Amniotic epithelial cell (primary cell): ENCODE measurements around the gene ZRANB1.
"Not testable (repeated sequence)": the region's sequence is repeated elsewhere in the genome, so short reads cannot be mapped to it uniquely, and the experiment has no call there.

Experiments
- DNase-seq: peaks from one replicate; pipeline ENCODE4 v3.0.0-alpha.2; 2010; ENCODE audit warnings: low read depth

The ZRANB1 gene

DNA sequence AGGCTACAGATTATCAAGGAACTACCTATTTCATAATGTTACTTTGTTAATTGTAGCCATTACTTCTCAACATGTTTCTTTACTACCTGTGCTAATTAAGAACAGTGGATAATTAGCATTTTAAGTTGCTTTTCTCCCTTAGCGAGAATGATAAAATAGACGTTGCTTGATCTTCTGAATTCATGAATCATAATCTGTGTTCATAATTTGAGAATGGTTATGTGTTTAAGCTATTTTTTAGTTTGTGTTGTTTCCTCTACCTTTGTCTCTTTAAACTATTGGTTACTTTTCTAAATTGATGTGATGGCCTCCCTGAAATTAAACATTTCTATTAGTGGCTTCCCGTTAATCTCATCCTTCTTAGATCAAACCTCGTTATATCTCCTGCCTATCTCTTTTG, at the start of gene ZRANB1:
ZRANB1 (plus strand) TSS at position 301 of the 400 bp plus-strand sequence. CDS start 371 bp downstream, outside the sequence.
- no peak for DNase-seq

DNA sequence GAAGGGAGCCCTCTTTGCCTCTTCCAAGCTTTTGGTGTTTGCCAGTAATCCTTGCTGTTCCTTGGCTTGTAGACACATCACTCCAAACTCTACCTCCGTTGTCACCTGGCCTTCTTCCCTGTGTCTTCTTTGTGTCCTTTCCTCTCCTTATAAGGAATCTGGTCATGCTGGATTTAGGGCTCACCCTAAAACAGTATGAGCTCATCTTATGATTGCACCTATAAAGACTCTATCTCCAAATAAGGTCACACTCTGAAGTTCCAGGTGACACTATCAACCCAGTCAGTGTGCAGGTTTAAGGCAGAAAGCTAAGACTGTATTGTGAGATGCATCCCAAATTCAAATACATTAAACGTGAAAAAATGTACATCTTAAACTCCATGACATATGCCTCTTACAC, 49.0 kb upstream of the ZRANB1 start:
- no peak for DNase-seq

DNA sequence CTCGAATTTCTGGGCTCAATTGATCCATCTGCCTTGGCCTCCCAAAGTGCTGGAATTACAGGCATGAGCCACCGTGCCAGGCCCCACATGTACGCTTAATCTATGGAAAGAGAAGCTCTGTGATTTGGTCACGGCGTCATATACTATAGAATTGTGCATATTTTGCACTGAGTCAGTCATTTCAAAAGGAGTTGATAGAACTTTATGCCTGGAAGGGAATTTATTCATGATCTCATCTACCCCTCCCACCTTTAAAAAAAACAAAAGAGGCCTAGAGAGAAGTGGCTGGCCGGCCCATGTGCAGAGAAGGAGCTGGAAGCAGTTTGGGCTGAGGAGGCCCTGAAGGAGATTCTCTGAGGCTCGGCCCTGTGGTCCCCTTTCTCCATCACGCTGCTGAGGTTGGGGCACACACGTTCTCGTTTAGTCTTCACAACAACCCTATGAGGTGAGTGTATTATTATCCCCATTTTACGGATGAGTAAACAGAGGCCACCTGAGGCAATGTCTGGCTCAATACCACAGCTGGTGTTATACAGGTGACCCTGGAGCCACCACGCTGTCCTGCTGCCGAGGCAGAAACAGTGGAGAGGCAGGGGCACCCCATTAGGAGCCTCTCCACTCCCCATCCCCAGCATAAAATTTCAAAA, 47.2 kb upstream of the ZRANB1 start:
- DNase-seq, result no peak

DNA sequence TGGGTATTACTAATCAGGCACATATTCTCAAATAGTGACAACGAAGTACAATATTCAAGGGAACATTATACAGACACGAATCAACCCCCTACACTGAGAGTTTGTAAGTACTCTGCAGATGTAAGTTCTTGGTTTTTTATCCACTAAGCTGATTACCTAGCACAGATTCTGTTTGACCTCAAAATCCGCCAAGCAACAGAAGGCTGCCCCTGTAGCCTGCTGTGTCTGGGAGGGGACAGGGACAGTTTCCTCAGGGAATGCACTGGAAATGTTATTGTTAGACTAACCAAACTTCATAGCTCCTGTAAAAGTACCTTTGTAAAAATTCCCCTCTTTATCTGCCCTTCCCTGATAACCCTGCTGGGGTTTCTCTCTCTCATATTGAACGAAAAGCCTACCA, 45.2 kb upstream of the ZRANB1 start:
- DNase-seq, result no peak

DNA sequence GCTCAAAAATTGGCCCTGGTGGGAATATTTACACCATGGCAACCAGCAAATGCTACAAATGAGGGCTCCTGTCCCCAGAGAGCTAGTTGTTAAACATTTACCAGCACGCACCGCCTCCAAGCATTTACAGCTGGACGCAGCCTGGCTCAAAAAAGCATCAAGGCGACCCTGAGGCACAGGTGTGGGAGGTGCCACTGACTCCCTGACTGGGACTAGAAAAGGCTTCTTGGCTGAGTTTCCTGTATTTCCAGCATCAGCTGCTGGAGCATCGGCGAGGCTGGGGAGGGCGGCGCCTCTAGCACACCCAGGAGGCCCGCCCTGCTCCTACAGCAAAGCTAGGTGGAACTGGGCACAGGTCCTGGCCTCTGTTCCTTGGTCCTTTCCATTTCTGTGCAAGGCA, 43.5 kb upstream of the ZRANB1 start:
- no peak for DNase-seq

DNA sequence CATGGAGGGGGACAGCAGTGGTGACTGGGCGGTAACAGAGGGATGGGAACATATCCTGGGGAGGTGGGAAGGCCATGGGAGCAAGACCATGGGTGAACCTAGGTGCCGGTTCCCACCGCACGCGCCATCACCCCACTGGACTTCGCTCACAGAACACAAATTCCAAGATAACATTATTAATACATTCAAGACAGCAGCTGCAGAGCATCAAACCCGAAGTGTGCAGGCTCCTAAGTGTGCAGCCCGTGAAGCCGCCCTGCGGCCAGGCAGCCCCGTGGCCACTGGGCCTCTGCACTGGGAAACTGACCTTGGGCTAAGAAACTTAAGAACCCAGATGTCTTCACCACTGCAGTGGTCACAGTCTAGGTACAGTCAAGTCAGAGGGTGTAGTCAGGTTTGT, 42.8 kb upstream of the ZRANB1 start:
- DNase-seq, result no peak

DNA sequence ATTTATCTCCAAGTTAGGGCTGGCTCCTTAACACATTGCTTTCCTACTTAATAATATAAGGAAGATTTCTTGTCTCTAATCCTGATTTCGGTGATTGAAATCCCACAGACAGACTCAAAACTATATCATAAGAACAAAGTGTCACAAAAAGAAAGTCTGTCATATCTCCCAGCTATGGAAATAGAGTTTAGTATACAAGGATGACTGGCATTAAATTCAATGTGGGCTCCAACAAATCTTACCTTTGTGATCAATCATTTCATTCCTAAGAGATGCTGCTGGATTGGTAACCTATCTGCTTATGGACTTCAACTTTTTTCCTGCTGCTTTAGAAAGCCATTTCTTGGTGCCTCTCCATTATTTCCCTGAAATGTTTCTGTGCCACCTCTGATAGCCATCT, 39.5 kb upstream of the ZRANB1 start:
- no peak for DNase-seq

DNA sequence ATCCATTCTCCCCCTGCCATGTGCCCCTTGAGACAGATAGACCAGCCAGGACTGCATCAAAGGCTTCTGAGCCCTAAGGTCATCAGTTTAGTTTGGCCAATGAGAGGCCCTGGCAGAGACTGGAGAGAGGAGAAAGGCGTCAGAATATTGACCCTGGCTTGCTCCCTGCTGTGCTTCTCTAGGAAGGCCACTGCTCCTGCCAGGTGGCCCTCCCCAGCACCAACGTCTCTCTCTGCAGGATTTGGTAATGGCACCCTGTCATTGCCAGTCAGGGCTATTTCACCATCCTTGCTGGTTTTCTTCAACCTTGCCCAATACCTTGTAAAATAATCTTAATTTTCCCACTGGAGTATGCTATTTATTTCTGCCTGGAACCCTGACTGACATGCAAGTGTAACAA, 38.8 kb upstream of the ZRANB1 start:
- peak; percentile 19 for DNase-seq

DNA sequence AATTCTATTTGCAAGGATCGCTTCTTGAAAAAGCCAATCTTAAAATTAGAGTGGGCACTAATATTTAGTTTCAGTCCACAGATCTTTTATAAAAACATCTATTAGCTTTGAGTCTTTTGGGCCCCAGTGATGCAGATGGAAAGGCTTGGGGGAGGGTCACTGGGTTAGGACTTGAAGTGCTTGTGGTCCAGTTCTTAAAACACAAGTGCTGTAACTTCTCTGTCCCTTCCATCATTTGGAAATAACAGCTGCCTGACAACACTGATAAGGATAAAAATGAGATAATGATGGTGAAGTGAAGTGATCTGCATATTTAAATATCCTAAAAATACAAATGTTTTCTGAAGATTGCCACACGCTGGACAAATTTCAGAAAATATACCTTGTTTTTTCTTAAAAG, 37.1 kb upstream of the ZRANB1 start:
- DNase-seq, result no peak

DNA sequence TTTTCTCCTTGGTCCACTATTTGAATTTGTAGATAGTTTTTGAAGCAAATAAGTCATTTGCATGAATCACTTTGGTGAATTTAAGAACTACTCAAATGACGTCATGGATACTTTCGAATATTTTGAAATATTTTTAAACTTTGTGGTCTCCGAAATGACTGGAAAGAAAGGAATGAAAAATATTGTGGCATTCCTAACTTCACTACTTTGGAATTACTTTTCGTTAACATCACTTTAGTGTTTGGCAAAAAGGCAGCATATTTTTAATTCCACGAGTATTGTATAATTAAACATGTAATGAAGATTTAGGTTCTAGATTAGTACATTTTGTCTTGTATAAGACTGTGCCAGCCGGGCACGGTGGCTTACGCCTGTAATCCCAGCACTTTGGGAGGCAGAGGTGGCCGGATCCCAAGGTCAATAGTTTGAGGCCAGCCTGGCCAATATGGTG, 35.3 kb upstream of the ZRANB1 start:
- DNase-seq, result peak; percentile 94

DNA sequence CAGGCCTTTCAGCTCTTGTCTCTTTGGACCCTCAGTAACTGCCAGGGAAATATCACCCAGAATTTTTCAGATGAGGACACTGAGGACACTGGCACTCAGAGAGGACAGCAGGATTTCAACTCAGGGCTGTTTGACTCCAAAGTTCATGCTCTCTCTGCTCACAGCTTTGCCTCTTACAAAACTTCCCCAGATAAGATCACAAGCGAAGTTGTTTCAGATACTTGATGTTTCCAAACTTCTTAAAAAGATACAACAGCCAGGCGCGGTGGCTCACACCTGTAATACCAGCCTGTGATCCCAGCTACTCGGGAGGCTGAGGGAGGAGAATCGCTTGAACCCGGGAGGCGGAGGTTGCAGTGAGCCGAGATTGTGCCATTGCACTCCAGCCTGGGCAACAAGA, 32.4 kb upstream of the ZRANB1 start:
- peak; percentile 14 for DNase-seq

DNA sequence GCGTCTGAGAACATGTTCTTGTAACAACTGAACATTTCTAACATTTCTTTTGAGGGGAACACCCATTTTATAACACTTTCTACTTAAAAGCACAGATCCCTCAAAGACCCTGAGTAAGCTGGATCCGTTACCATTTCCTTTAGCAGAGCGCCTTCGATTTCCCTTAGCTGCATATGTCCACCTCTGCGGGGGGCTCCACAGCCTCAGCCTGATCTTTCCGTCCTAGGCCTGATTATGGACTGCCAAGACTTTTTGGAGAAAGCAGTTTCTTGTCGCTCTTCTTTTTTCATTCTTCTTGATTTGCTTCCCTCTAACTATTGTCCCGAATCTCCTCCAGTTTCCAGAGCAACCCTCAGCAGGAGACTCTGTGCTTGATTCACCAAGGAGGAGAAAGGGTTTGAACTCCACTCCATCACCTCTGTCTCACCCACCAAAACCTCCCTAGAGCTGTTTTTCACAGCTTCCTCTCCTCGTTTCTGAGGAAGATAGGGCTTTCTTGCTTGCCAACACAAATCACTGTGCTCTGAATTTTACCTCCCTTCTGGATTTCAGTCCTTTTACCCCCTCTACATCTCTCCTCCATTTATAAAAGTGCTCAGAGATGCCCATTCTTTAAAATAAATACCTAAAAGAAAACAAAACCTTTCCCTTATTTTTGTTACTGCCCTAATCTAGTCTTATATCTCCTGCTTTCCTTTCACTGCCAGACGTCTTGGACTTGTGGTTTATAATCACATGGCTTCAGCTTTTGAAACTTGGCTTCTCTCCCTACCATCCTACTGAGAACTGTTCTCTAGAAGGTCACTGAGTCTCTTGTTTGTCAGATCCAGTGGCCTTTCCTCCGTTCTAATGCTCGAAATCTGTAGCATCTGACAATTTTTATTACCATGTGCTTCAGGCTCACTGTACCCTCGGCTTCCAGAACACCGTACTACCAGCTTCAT, 30.5 kb upstream of the ZRANB1 start:
- DNase-seq, result peak; percentile 87

DNA sequence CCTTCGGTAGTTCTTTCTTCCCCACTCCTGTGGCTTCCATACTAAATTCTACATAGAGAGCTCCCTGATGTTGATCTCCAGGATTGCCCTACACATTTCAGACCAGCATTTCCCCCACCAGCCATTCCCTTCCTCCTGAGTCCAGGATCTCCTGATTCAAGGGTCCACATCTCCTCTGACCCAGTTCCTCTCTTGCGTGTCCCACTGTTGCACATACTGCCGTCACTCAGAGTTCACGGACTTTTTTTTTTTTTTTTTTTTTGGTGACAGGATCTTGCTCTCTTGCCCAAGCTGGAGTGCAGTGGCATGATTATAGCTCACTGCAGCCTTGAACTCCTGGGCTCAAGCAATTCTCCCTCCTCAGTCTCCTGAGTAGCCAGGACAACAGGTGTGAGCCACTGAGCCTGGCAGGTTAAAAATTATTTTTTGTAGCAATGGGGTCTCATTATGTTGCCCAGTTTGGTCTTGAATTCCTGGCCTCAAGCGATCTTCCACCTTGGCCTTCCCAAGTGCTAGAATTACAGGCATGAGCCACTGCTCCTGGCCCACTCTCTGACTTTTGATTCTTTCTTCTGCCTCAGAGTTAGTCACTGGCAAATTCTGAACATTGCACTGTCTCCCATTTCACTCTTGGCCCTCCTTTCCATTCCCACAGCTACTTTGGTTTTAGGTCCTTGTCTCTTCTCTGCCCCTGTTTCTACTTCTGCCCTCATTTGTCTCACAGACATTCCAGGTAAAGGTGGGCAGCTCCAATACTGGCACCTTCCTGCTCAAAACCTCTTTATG, 29.6 kb upstream of the ZRANB1 start:
- DNase-seq, result no peak

DNA sequence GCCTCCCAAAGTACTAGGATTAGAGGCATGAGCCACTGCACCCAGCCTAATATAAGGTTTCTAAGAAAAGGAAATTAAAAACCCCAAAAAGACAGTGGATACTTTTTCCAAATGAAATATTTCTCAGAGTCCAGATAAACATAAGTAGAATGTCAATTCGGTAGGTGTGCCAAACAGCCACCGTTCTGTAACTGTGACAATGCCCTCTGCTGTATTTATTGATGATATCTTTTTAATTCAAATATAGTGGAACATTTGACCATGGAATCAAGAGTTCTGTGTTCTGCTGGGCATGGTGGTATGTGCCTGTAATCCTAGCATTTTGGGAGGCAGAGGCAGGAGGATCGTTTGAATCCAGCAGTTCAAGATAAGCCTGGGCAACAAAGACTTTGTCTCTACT, 28.8 kb upstream of the ZRANB1 start:
- DNase-seq, result no peak

DNA sequence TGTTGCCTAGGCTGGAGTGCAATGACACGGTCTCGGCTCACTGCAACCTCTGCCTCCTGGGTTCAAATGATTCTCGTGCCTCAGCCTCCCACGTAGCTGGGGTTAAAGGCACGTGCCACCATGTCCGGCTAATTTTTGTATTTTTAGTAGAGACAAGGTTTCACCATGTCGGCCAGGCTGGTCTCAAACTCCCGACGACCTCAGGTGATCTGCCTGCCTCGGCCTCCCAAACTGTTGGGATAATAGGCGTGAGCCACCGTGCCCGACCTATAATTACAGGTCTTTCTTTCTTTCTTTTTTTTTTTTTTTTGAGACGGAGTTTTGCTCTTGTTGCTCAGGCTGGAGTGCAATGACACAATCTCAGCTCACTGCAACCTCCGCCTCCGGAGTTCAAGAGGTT, 27.5 kb upstream of the ZRANB1 start:
- DNase-seq, result not testable (repeated sequence)

DNA sequence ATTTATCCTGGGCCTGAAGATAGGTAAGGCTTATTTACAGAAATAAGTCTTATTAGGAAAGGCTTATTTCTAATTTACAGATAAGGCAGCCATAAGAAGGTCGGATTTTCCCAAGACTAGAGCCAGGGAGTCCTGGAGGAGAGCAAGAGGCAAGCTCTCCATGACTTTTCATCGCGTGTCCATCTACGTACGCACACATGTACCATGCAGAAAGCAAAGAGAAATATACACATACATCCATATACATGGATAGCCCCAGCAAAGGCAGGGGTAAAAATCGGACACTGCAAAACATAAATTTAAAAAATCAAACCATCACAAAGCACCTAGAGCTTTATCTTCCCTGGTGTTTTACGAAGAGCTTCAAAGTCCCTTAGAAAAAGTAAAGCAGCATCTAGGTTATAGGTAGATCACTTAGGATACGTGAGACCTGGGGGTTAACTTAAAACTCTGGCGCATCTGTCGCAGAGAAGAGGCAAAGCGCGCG, 25.8 kb upstream of the ZRANB1 start:
- peak; percentile 26 for DNase-seq

DNA sequence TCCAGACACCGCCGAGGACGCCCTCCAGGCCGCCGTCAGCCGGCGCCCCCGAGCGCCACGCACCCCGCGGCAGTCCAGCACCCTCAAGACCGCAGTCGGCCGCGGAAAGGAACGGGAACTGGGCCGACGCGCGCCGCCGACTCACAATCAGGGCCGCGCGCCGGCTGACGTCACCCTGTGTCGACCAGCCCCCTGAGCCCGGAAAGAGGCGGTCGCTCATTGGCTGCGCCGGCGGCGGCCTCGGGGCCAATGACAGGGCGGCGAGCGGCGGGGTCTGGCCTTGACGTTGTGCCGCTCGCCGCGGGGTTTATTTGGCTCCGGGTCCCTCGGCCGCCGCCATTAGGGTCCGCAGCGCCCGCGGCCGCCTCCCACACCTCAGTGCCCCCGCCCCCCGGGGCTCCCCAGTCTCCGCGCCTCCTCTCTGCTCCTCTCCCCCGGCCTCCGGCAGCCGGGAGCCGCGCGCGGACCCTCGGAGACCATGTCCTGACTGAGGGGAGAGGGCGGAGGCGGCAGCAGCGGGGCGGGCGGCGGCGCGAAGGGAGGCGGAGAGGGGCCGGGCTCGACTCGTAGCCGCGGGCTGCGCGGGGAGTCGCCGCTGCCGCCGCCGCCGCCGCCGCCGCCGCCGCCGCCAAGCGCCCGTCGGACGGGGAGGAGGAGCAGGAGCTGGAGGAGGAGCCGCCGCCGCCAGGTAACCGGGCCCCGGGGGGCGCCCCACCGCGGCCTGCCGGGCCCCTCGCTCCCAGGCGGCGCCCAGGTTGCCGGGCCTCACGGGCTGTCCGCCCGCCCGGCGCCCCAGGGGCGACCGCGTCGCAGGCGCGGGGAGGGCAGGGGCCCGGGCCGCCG, 25.1 kb upstream of the ZRANB1 start:
- DNase-seq, result peak; percentile 89

DNA sequence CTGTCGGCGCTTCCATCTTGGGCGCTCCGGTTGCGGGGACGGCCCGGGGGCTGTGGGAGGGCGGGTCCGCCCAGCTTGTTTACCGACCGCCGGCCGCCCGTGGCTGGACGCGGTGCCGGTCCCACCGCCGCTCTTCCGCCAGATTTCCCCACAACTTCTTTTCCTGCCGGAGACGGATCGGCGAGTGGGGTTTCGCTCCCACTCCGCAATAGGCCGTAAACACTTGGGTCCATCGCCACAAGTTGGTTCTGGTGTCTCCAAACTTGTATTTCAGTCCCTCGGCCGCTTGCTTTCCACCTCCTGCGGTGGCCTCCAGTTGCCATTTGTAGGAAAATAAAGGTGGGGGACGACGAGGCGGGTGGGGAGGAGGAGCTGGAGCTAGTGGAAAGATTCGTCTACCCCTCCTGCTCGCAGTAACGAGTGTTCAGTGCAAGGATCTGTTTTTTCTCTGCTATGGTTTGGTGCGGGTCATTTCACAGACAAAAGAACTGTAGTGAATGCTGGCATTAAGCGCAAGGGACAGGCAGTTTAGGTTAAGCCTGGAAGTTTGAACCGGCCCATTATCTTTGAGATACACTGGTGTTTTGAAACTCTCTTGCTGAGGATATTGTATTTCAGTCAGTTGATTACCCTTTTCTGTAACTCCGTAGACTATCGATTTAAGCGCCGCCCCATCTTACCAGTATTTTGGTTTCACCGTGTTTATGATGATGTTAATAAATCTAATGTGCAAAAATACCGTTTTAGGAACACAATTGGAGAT, 24.3 kb upstream of the ZRANB1 start:
- peak; percentile 41 for DNase-seq

DNA sequence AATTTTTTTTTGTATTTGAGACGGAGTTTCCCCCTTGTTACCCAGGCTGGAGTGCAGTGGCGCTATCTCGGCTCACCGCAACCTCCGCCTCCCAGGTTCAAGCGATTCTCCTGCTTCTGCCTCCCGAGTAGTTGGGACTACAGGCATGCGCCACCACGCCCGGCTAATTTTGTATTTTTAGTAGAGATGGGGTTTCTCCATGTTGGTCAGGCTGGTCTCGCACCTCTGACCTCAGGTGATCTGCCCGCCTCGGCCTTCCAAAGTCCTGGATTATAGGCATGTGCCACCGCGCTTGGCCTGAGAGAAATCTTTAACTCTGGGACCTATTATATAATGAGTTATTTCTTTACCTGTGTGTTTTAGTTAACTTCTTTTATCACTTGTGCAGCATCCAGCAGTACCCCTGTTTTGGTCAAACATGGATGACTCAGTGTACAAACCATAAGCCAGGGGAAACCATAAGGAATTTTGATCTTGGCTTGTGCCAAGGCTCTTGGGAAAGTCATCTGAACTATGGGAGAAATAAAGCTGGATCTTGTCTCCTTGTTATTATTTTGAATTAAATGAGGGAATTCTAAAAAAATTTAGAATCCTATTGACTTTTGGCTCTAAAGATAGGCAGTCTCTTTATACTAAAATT, 23.6 kb upstream of the ZRANB1 start:
- peak; percentile 87 for DNase-seq

DNA sequence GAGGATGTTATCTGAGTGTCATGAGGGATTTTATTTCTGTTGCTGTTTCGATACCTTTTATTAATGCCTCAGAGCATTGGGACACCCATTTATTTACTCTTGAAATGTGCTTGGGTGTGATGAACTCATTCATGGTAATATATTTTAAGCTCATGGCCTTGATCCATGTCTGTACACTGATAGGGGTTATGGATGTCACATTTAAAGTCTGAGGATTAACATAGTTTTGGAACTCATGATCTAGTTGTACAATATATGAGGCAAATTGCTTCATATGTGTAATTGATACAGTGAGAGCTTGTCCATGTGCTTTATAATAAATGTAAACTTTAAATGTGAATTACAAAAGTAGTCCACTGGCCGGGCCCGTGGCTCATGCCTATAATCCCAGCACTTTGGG, 23.0 kb upstream of the ZRANB1 start:
- peak; percentile 74 for DNase-seq
